ENCODE results near the gene RNU6-1. TPM values are rescaled to one million over a fixed set of nuclear protein-coding genes. Genes with fewer than 3 reads are reported as not detected.

Gene RNU6-1
- total and polyA plus RNA-seq, 2 donors (not counting 1 experiment from before 2014, with no cell fraction given): not detected

DNA sequence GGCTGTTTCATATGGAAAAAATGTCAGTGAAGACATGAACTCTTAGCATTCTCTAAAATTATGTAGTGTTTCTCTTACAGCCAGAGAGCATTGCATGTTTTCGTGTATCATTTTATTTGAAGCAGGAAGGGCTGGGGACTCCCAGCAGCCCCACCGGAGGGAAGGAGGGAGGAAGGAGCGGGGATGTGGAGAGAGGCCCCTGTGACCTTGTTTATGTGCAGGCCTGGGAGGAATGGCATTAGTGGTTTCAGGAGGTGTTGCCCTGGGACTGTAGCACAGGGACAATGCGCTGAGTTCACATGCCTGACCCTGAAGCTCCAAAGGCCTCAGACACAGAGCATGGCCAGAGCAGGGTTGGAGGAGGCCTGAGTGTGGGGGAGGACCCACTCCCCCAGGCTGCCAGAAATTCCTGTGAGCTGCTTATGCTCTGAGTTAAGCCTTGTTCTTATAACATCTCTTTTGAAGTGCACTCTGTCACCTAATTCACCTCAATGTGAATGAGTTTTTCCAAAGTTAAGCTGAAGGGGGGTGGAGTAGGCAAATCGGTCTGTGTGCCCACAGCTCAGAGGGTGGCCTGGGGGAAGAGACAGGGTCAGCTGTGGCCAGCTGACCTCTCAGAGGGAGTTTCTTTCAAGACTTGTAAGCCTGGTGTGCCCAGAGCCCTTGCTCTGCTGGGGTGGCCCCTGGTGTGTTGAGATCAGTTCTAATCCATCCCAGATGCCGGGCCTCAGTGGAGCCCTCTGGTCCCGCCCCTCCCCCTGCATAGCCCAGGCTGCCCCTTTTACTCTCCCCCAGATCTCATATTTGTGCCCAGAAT is 3.9 kb upstream of the RNU6-1 start:
- Mint-ChIP-seq H3K27me3 (peaks cover 3% of the 10 kb centered on the region), H3K9me3 (ENCODE audit: insufficient read depth) (peaks cover 2% of the 10 kb centered on the region), H3K27ac (no peak overlapping the region), H3K4me3 (no peak overlapping the region), H3K4me1 (peaks cover 18% of the 10 kb centered on the region)
- H3K27ac ChIP-seq (ENCODE audit: low read length in 2 of 2): no peak overlapping the region
- TF ChIP-seq EZH2 (IDR thresholded peaks at IDR 0.05; ENCODE audit: borderline replicate concordance, insufficient read depth, low read depth, low read length, poor library complexity, severe bottlenecking) (no peak), CTCF (IDR thresholded peaks at IDR 0.05) (no peak)
- ChIA-PET CTCF (interaction anchor here (1.2 kb wide), 1 partner anchor 20 kb away, joined by 3 read pairs; no protein-coding TSS in a partner anchor), POLR2A (no interaction called here)
- peaks cover 12 to 15% of the 10 kb centered on the region in 2 donors for H3K4me1 ChIP-seq (ENCODE audit: control insufficient read depth in 2 of 2, insufficient read depth in 2 of 2, low read length in 2 of 2)
- H3K36me3 ChIP-seq (replicated peaks in 1 of 2; ENCODE audit: control extremely low read depth in 1 of 2, control insufficient read depth in 1 of 2, extremely low read depth in 1 of 2, insufficient read depth in 2 of 2, low read length in 1 of 2): no peaks in the 10 kb centered on the region
- H3K27me3 ChIP-seq (replicated peaks in 1 of 4; ENCODE audit: control extremely low read depth in 1 of 4, control insufficient read depth in 3 of 4, insufficient read depth in 4 of 4, low read length in 3 of 4): peaks cover 0 to 4% (median 0%) of the 10 kb centered on the region in 4 experiments
- WGBS (ENCODE audit: insufficient coverage): 94% methylated on average over 5 of the region's 7 CpGs
- no peak overlapping the region for H3K4me3 ChIP-seq (ENCODE audit: control extremely low read depth in 1 of 5, extremely low read depth in 1 of 5, insufficient read depth in 1 of 5, low read depth in 2 of 5, low read length in 4 of 5)
- no peak overlapping the region for H2AFZ ChIP-seq (ENCODE audit: insufficient read depth, low read depth, low read length, poor library complexity, severe bottlenecking)
- no peak overlapping the region for H3K4me2 ChIP-seq (replicated peaks; ENCODE audit: low read depth, low read length, poor library complexity, severe bottlenecking)
- H4K20me1 ChIP-seq (ENCODE audit: control insufficient read depth, insufficient read depth, low read length, poor library complexity, severe bottlenecking): no peaks in the 10 kb centered on the region
- no peak for ATAC-seq (ENCODE audit: low read depth)
- H3K79me2 ChIP-seq (ENCODE audit: control insufficient read depth, insufficient read depth, low read length): no peaks in the 10 kb centered on the region
- DNase-seq: no peak
- intact Hi-C loops (cut with micrococcal nuclease): loop anchor here (10.0 kb wide), 2 partner anchors 971 to 1139 kb away; partner anchors contain the start of gene SMAD6
- no peak overlapping the region for H3K9ac ChIP-seq (ENCODE audit: low read length)
- no peaks in the 10 kb centered on the region for H3K9me3 ChIP-seq (ENCODE audit: control extremely low read depth in 1 of 3, control insufficient read depth in 2 of 3, insufficient read depth in 1 of 3, low read length in 2 of 3)

DNA sequence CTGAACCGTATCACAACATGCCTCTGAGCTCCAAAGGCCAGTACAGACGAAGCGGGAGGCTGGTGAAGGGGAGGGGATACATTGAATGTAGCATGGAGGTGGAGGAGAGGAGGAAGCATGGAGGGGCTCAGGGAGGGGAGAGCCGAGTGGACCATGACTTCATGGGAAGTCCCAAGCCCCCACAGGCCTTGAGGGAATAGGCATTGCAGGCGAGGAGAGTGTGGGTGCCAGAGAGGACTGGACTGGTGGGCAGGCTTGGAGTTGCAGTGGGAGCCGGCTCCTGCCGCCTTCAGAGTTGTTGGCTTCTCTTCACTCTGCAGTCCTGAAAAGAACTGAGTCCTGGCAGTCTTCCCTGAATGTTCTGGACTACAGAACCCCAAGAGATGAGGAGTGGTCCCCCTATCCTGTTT is 3.3 kb upstream of the RNU6-1 start:
- H3K27ac ChIP-seq (ENCODE audit: low read length in 2 of 2): no peak overlapping the region
- ATAC-seq (ENCODE audit: low read depth) (no peak), DNase-seq (no peak)
- no peak overlapping the region for H3K4me2 ChIP-seq (replicated peaks; ENCODE audit: low read depth, low read length, poor library complexity, severe bottlenecking)
- POLR2A ChIA-PET: no interaction called here
- peaks cover 0 to 4% (median 0%) of the 10 kb centered on the region in 4 experiments for H3K27me3 ChIP-seq (replicated peaks in 1 of 4; ENCODE audit: control extremely low read depth in 1 of 4, control insufficient read depth in 3 of 4, insufficient read depth in 4 of 4, low read length in 3 of 4)
- Mint-ChIP-seq H3K9me3 (ENCODE audit: insufficient read depth) (no peaks in the 10 kb centered on the region), H3K27me3 (peaks cover 3% of the 10 kb centered on the region), H3K4me1 (peaks cover 23% of the 10 kb centered on the region), H3K27ac (no peak overlapping the region), H3K4me3 (no peak overlapping the region)
- 96% methylated on average over 7 of the region's 7 CpGs for WGBS (ENCODE audit: insufficient coverage)
- H3K4me1 ChIP-seq (ENCODE audit: control insufficient read depth in 2 of 2, insufficient read depth in 2 of 2, low read length in 2 of 2): peaks cover 18 to 22% of the 10 kb centered on the region in 2 donors
- no peaks in the 10 kb centered on the region for H3K36me3 ChIP-seq (replicated peaks in 1 of 2; ENCODE audit: control extremely low read depth in 1 of 2, control insufficient read depth in 1 of 2, extremely low read depth in 1 of 2, insufficient read depth in 2 of 2, low read length in 1 of 2)
- no peak overlapping the region for H2AFZ ChIP-seq (ENCODE audit: insufficient read depth, low read depth, low read length, poor library complexity, severe bottlenecking)
- H3K9me3 ChIP-seq (ENCODE audit: control extremely low read depth in 1 of 3, control insufficient read depth in 2 of 3, insufficient read depth in 1 of 3, low read length in 2 of 3): no peaks in the 10 kb centered on the region
- no peaks in the 10 kb centered on the region for H4K20me1 ChIP-seq (ENCODE audit: control insufficient read depth, insufficient read depth, low read length, poor library complexity, severe bottlenecking)
- intact Hi-C loops (cut with micrococcal nuclease): loop anchor here (10.0 kb wide), 2 partner anchors 972 to 1138 kb away; partner anchors contain the start of gene SMAD6
- H3K4me3 ChIP-seq (ENCODE audit: control extremely low read depth in 1 of 5, extremely low read depth in 1 of 5, insufficient read depth in 1 of 5, low read depth in 2 of 5, low read length in 4 of 5): no peak overlapping the region
- CTCF ChIA-PET: interaction anchor here (1.2 kb wide), 1 partner anchor 21 kb away, joined by 3 read pairs; no protein-coding TSS in a partner anchor
- no peak overlapping the region for H3K9ac ChIP-seq (ENCODE audit: low read length)
- TF ChIP-seq CTCF (IDR thresholded peaks at IDR 0.05) (no peak), EZH2 (IDR thresholded peaks at IDR 0.05; ENCODE audit: borderline replicate concordance, insufficient read depth, low read depth, low read length, poor library complexity, severe bottlenecking) (no peak)
- no peaks in the 10 kb centered on the region for H3K79me2 ChIP-seq (ENCODE audit: control insufficient read depth, insufficient read depth, low read length)

Data from B cell (primary cell).